ENCODE data around the gene MFSD6.

MFSD6 gene

GRCh38 chr2:190528521-190529001 lies 120.4 kb downstream of the MFSD6 start:
- DNase-seq (ENCODE audit: low read depth in 1 of 2, low spot score in 1 of 2) = no peak

- DNase-seq (ENCODE audit: low read depth in 1 of 2, low spot score in 1 of 2) = no peak
Measured at GRCh38 chr2:190529486-190530247, 121.5 kb downstream of the MFSD6 start.

- DNase-seq (ENCODE audit: low read depth in 1 of 2, low spot score in 1 of 2) = no peak
Measured at GRCh38 chr2:190530248-190530900, 122.2 kb downstream of the MFSD6 start.

- no peak for DNase-seq (ENCODE audit: low read depth in 1 of 2, low spot score in 1 of 2)
Measured at GRCh38 chr2:190532581-190532980, 124.4 kb downstream of the MFSD6 start.

GRCh38 chr2:190533175-190533967 lies 125.2 kb downstream of the MFSD6 start:
- no peak for DNase-seq (ENCODE audit: low read depth in 1 of 2, low spot score in 1 of 2)

GRCh38 chr2:190533968-190534309 lies 125.8 kb downstream of the MFSD6 start:
- peak in 1 of 2 donors; percentile 25 for DNase-seq (ENCODE audit: low read depth in 1 of 2, low spot score in 1 of 2)

- peak; percentile 61 to 66 for DNase-seq (ENCODE audit: low read depth in 1 of 2, low spot score in 1 of 2)
Measured at GRCh38 chr2:190534310-190535120, 126.4 kb downstream of the MFSD6 start, which contains the start of gene NEMP2. Gene NEMP2, minus strand, starts transcription at chr2:190534722. Its CDS starts 67 bp downstream, at chr2:190534655.

- DNase-seq (ENCODE audit: low read depth in 1 of 2, low spot score in 1 of 2) = no peak
Measured at GRCh38 chr2:190535121-190535439, 126.9 kb downstream of the MFSD6 start.

GRCh38 chr2:190535586-190535985 lies 127.4 kb downstream of the MFSD6 start:
- no peak for DNase-seq (ENCODE audit: low read depth in 1 of 2, low spot score in 1 of 2)

GRCh38 chr2:190537765-190538164 lies 129.6 kb downstream of the MFSD6 start:
- no peak for DNase-seq (ENCODE audit: low read depth in 1 of 2, low spot score in 1 of 2)

GRCh38 chr2:190538201-190538600 lies 130.0 kb downstream of the MFSD6 start:
- DNase-seq (ENCODE audit: low read depth in 1 of 2, low spot score in 1 of 2) = no peak

GRCh38 chr2:190540048-190540447 lies 131.9 kb downstream of the MFSD6 start:
- no peak for DNase-seq (ENCODE audit: low read depth in 1 of 2, low spot score in 1 of 2)

- no peak for DNase-seq (ENCODE audit: low read depth in 1 of 2, low spot score in 1 of 2)
Measured at GRCh38 chr2:190545093-190545492, 136.9 kb downstream of the MFSD6 start.

GRCh38 chr2:190545555-190546385 lies 137.6 kb downstream of the MFSD6 start:
- no peak for DNase-seq (ENCODE audit: low read depth in 1 of 2, low spot score in 1 of 2)

GRCh38 chr2:190546734-190547133 lies 138.6 kb downstream of the MFSD6 start:
- no peak for DNase-seq (ENCODE audit: low read depth in 1 of 2, low spot score in 1 of 2)

- no peak for DNase-seq (ENCODE audit: low read depth in 1 of 2, low spot score in 1 of 2)
Measured at GRCh38 chr2:190547886-190548285, 139.7 kb downstream of the MFSD6 start.

- DNase-seq (ENCODE audit: low read depth in 1 of 2, low spot score in 1 of 2) = no peak
Measured at GRCh38 chr2:190550137-190550536, 142.0 kb downstream of the MFSD6 start.

Data from stimulated activated CD4-positive, alpha-beta T cell treated with anti-CD3 and anti-CD28 coated beads, Interleukin-15, amount 100 ng/mL, for 1 hour (primary cell).